ENCODE results near the gene SWAP70.

- no peak for TF ChIP-seq YY1 (IDR thresholded peaks at IDR 0.05; ENCODE audit: insufficient read depth, insufficient read length)
- TF ChIP-seq ZNF274 (IDR thresholded peaks at IDR 0.05; ENCODE audit: low read depth, low read length): no peak
Observed at GRCh38 chr11:9617940-9618339, 45.9 kb upstream of the SWAP70 start.
